DMS79 (cell line): ENCODE measurements around the gene IWS1.

ENCODE experiments used
- DNase-seq: peaks from one replicate; lab custom pipeline; 2025; lab: John Stamatoyannopoulos, UW

Gene IWS1

GRCh38 chr2:127498386-127498785 lies 27.9 kb downstream of the IWS1 start:
- DNase-seq: no peak

- no peak for DNase-seq
Measured at GRCh38 chr2:127490283-127490682, 36.0 kb downstream of the IWS1 start.

GRCh38 chr2:127486247-127487058 lies 39.8 kb downstream of the IWS1 start:
- DNase-seq: no peak

- no peak for DNase-seq
Measured at GRCh38 chr2:127485694-127486071, 40.6 kb downstream of the IWS1 start.

GRCh38 chr2:127485051-127485693 lies 41.1 kb downstream of the IWS1 start:
- DNase-seq: no peak

- no peak for DNase-seq
Measured at GRCh38 chr2:127482031-127482430, 44.3 kb downstream of the IWS1 start.

GRCh38 chr2:127479866-127480743 lies 46.2 kb downstream of the IWS1 start:
- no peak for DNase-seq

GRCh38 chr2:127479219-127479825 lies 47.0 kb downstream of the IWS1 start:
- peak; percentile 28 for DNase-seq

GRCh38 chr2:127475788-127476187 lies 50.5 kb downstream of the IWS1 start:
- DNase-seq: no peak

GRCh38 chr2:127472268-127472667 lies 54.0 kb downstream of the IWS1 start:
- no peak for DNase-seq

GRCh38 chr2:127471286-127471988 lies 54.9 kb downstream of the IWS1 start:
- no peak for DNase-seq

GRCh38 chr2:127469974-127470373 lies 56.3 kb downstream of the IWS1 start:
- no peak for DNase-seq

GRCh38 chr2:127469051-127469450 lies 57.2 kb downstream of the IWS1 start:
- no peak for DNase-seq

GRCh38 chr2:127465258-127465657 lies 61.0 kb downstream of the IWS1 start:
- no peak for DNase-seq

GRCh38 chr2:127464470-127465257 lies 61.6 kb downstream of the IWS1 start:
- DNase-seq: no peak

- no peak for DNase-seq
Measured at GRCh38 chr2:127463155-127463991, 62.9 kb downstream of the IWS1 start.

- no peak for DNase-seq
Measured at GRCh38 chr2:127462461-127462860, 63.8 kb downstream of the IWS1 start.

- DNase-seq: no peak
Measured at GRCh38 chr2:127456960-127457359, 69.3 kb downstream of the IWS1 start.

GRCh38 chr2:127455566-127456493 lies 70.5 kb downstream of the IWS1 start:
- no peak for DNase-seq
